Gastrocnemius medialis (tissue), 4 donors: ENCODE measurements around the gene PLD2.

Experiments
- POLR2A ChIP-seq, 2 donors: fragments of 450-650 bp; IDR thresholded peaks; one replicate each; pipeline ENCODE4 v1.6.1; 2017; ENCODE audit warnings: antibody characterized with exemption in 2 of 2, mild to moderate bottlenecking in 2 of 2, moderate library complexity in 2 of 2
- TF ChIP-seq, protein P1 (sequence below), 5 experiments: fragments of 450-650 bp in 3 of 5; fragments of 200-600 bp in 2 of 5; sonication (generic) in 2 of 5; IDR thresholded peaks in 4 of 5; conservative IDR thresholded peaks in 1 of 5; 1 replicate in 4 of 5; 2 replicates in 1 of 5; pipeline ENCODE4 v1.5.1; 2016 to 2019; ENCODE audit warnings: antibody characterized with exemption in 5 of 5, mild to moderate bottlenecking in 3 of 5, moderate library complexity in 3 of 5

- TF ChIP-seq POLR2A (IDR thresholded peaks at IDR 0.05), result no peak
- TF ChIP-seq, protein P1, sequence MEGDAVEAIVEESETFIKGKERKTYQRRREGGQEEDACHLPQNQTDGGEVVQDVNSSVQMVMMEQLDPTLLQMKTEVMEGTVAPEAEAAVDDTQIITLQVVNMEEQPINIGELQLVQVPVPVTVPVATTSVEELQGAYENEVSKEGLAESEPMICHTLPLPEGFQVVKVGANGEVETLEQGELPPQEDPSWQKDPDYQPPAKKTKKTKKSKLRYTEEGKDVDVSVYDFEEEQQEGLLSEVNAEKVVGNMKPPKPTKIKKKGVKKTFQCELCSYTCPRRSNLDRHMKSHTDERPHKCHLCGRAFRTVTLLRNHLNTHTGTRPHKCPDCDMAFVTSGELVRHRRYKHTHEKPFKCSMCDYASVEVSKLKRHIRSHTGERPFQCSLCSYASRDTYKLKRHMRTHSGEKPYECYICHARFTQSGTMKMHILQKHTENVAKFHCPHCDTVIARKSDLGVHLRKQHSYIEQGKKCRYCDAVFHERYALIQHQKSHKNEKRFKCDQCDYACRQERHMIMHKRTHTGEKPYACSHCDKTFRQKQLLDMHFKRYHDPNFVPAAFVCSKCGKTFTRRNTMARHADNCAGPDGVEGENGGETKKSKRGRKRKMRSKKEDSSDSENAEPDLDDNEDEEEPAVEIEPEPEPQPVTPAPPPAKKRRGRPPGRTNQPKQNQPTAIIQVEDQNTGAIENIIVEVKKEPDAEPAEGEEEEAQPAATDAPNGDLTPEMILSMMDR (IDR thresholded peaks at IDR 0.05 in 4 of 5, conservative IDR thresholded peaks at IDR 0.05 in 1 of 5), result no peak
Observed at GRCh38 chr17:4840893-4841242, 33.9 kb downstream of the PLD2 start.
